ENCODE measurements around the gene PRPSAP1. TPM values are rescaled to one million over a fixed set of nuclear protein-coding genes. Genes with fewer than 3 reads are reported as not detected.
A peak's percentile ranks its signal among the peaks of the same experiment; 100 is the strongest.

The PRPSAP1 gene, protein sequence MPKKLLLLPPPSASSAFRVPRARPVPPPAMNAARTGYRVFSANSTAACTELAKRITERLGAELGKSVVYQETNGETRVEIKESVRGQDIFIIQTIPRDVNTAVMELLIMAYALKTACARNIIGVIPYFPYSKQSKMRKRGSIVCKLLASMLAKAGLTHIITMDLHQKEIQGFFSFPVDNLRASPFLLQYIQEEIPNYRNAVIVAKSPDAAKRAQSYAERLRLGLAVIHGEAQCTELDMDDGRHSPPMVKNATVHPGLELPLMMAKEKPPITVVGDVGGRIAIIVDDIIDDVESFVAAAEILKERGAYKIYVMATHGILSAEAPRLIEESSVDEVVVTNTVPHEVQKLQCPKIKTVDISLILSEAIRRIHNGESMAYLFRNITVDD
- total RNA-seq = 10 to 100 TPM; 61.7 to 70.3 TPM
- long read RNA-seq, transcript PRPSAP1-206 (10 exons, 3,660 nt) = major isoform, 46 of 57 reads
- long read RNA-seq, partial matches to known transcripts = 4 of 57 reads
- long read RNA-seq, other reads (novel, unspliced or antisense) = 7 of 57 reads

DNA sequence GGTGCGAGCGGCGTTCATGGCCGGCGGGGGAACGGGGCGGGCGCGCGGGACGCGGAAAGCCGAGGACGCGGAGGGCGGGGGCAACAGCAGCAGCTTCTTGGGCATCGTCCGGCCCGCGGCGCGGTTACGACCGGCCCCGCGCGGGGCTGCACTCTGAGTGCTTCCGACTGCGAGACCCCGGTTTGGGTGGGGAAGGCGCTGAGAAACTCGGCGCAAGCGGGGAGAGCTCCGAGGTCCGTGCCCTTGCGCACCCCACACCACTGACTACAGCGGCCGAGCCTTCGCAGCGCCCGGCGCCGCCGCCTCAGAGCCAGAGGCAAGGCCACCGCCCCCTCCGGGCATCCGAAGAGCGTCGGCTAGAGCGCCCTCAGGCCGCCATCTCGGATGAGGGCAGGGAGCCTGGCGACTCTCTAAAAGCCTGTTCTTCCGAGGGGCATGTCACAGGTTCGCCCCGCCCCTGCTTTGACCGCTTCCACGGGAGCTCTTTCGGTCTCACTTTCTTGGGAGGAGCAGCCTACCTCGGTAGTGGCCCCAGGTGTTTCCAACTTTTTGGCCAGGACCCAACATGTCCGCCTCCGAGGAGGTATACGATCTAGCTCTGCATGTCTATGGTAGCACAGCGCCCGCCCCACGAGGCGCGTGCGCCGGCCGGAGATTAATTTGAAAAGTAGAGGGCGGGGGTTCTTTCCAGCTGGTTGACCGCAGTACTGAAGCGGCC is at the start of gene PRPSAP1:
Gene PRPSAP1, minus strand, starts transcription at position 318 of the 718 bp plus-strand sequence. Its CDS starts 213 bp downstream, at position 105.
- peak; percentile 85 to 91 for DNase-seq
- peak; percentile 91 for ATAC-seq
- intact Hi-C loops (cut with DNase I, micrococcal nuclease) = no loop called here

DNA sequence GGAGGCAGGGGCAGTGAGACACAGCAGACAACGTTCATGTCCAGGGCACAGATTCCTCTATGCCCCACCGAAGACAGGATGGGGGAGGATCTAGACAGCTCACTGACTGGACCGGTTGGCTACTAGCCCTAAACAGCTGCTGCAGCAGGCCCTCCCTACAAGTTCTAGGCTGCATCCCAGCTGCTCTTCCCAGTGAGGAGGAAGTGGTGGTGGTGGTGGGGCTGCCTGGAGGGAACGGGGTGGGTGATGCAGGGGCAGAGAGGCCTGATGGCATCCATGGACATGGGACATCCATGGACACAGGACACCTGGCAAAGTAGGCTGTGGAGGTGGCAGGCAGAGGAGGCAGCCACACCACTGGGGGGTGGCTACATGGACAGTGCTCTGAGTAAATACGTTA is 49.0 kb upstream of the PRPSAP1 start:
- ATAC-seq (no peak), DNase-seq (no peak)
- intact Hi-C loops (cut with DNase I, micrococcal nuclease) = no loop called here

DNA sequence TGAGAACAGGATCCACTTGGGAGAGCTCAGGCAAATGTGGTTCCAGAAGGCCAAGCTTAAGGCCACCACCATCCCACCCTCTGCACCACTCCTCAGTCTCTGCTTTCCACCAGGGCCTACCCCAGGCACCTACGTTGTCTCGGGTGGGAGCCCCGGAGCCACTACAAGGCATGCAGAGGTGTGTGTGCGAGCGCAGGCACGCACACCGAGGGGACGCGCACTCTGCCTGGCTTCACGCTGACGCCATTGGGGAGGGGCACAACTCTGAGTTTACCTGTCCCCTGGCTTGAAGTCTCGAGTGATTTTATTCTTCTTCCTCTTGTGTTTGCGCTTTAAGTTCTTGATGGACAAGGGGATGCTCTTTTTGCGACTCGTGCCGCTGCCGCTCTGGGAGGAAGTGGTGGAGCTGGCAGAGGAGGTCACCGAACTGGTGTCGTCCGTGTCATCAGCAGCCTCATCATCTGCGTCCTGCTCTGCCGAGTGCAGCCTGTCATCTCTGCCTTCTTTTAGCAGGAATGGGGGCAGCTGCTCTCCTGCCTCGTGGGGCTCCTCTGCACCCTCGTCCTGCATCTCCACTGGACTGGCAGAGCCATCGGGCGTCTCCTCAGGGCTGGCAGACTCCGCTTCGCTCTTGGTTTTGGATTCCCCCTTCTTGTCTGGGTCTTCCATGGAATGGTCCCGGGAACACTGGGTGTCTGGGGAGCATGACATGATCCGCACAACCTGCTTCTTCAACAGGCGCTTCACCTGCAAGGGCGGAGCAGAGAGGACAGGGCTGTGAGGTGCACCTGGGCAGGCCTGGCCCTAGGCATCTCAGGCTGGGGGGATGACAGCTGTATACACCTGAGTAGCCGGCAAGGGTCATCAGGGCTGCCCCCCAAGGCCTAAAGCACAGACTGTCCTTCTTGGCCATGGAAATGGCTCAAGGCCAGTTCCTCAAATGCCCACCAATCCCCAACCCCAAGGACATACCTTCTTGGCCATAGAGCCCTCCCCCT is 45.8 kb upstream of the PRPSAP1 start:
- no peak for ATAC-seq
- DNase-seq = no peak
- intact Hi-C loops (cut with DNase I, micrococcal nuclease) = loop anchor here (2.0 to 10.0 kb wide), 3 partner anchors 95 to 285 kb away; no protein-coding TSS in a partner anchor

DNA sequence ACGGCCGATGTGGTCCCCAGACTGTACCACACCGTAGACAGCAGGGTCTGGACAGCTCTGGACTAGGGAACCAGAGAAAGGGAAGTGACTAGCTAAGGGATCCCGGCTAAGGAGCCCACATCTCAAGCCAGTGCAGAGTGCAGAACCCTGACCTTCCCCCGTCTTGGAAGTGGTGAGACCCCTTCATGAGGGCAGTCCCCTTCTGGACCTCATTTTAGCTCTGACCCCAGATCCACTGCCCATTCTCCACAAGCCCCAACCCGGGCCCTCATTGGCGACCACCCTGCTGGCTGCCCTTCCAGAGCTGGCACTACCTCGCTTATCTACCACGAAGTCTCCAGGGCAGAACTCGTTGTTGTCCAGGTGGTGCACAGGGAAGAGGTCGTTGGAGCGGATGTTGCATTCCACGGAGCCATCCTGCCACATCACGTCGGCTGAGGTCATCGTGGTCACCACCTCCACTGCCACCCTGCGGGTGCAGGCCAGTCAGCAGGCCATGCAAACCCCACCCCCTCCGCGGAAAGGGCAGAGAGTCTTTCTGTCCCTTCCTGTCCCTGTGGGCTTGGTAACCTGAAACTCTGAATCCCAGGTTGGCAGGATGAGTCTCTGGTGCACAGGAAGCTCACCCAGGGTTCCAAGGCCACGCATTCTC is 44.9 kb upstream of the PRPSAP1 start:
- intact Hi-C loops (cut with DNase I, micrococcal nuclease) = loop anchor here (2.0 to 10.0 kb wide), 3 partner anchors 94 to 284 kb away; no protein-coding TSS in a partner anchor

DNA sequence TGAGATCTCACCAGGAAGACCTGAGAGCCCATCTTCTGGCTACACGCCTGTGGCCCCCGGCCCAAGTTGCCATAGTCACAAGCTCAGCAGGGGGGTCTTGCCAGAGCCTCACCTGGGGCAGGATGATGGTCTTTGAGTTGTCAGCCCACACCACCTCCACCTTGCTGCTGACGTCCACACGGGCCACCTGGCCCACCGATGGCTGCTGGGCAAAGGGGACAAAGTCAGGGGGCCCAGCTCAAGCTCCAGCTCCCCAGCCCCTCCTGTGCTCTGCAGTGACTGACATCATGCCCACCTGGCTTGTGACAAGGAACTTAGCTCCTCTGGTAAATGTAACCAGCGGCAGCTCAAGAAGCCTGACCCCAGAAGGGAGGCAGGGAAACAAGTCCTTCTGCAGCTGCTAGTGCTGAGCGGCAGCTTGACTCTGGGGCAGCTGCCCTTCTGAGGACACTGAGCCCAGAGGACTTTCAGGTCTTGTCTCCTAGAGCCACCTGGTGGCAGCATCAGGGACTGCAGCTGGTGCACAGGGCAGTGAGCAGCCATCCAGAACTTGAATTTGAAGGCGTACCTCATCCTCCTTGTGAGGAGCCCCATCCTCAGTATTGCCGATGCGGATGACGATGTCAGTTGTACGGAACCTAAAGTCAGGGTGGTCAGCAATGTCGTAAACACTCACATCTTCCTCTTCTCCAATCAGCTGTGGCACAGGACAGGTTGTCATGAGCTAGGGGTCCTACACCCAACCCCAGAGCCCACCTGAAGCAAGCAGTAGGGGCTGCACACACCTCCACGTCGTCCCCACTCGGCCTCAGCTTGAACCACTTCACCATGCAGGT is 44.2 kb upstream of the PRPSAP1 start:
- DNase-seq (peak; percentile 79 to 93), ATAC-seq (peak; percentile 86)
- intact Hi-C loops (cut with DNase I, micrococcal nuclease) = loop anchor here (2.0 to 10.0 kb wide), 3 partner anchors 93 to 283 kb away; no protein-coding TSS in a partner anchor

More for the DNA sequence above, 44.9 kb upstream of the PRPSAP1 start:
- DNase-seq = no peak
- ATAC-seq = peak; percentile 26

DNA sequence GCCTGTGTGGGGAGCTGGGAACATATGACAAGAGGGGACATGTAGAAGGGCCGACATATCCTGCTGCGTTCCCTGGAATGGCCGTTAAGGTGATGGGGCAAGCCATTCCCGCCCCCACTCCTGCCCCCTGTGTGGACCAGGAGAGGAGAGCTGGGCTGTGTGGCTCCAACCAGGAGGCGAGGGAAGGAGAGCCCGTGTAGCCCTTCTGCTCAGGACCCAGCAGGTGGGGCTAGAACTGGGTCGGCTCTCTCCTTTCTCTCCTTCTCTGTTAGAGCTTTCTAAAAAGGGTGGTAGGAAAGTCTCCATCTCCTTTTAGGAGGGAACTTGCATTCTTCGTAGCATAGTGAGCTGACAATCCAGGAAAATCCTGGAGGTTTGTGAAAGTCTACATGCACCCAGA is 43.5 kb upstream of the PRPSAP1 start:
- intact Hi-C loops (cut with DNase I, micrococcal nuclease) = loop anchor here (5.0 to 10.0 kb wide), 2 partner anchors 95 to 282 kb away; no protein-coding TSS in a partner anchor
- no peak for DNase-seq
- ATAC-seq = no peak

DNA sequence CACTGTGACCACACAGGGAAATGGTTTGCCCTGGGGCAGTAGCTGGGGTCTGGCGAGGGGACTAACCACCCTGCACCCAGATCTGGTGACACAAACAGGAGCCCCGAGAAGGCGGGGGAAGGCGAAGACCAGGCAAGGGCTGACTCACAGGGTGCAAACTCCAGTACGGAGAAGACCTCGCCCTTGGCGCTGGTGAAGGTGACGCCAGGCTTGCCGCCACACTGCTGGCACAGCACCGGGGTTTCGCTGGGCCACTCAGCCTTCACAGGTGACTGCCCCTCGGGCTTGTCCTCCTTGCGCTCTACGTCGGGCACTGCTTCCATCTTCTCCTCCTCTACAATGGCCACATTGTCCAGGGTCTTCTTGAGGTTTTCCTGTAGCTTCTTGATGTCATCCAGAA is 42.3 kb upstream of the PRPSAP1 start:
- DNase-seq (no peak), ATAC-seq (no peak)
- intact Hi-C loops (cut with DNase I, micrococcal nuclease) = loop anchor here (5.0 to 10.0 kb wide), 2 partner anchors 94 to 281 kb away; no protein-coding TSS in a partner anchor

DNA sequence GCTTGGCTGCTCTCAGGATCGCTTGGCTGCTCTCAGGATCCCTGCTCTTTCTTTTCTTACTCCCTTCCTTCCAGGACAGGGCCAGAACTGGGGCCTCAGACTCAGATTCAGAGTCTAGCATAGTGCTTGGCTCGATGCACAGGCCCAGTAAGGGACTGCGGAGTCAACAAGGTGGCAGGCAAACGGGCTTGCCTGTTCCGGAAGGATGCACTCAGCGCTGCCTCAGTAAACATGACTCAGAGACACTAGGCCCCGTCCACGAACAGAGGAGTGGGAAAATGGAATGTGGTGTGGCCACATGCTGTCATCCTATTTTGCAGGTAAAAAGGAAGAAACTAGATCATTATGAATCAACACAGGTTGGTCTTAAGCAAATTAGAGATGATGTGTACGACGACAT is 40.5 kb upstream of the PRPSAP1 start:
- ATAC-seq (no peak), DNase-seq (no peak)
- intact Hi-C loops (cut with DNase I, micrococcal nuclease) = loop anchor here in 1 of 2 donors (10.0 kb wide), 1 partner anchor 279 kb away; no protein-coding TSS in a partner anchor

DNA sequence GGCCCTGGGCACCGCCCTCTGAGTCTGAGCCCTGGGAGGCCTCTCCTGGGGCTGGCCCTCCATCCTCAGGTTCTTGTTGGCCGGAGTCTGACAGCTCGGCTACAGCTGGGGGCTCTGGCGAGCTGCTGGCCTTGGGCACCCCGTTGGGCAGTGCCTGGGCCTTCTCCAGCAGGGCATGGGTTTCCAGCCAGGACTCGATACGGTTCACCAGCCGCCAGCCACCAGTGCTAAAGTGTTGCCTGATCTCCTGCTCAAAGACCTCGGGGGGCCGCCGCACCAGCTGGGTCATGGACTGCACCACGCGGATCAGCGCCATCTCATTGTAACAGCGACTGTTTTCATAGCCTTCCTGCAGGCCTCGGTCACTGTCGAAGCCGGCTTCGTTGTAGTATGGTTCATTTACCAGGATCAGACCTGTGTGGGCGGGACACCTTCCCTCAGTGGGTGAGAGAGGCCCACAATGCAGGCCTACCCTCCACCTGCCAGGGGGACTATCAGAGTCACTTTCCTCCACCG is 37.5 kb upstream of the PRPSAP1 start:
- no peak for ATAC-seq

DNA sequence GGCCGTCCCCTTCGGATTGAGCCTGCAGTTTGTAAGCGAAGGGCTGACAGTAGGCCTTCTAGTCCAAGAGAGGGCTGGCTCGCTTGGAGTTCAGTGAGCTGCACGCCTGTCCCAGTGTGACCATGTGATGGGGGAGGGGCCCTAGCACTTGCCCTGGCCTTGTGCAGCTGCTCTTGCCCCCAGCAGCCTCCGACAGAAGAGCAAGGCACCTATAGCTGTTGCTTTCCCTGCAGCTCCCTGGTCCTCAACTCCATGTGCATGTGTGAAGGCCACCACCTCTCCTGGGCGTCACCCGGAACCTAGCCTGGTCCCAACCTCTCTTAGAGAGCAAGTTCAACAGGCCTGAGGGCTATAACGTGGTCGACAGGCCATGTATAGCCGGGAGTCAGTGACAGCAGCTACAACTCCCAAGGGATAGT is 36.3 kb upstream of the PRPSAP1 start:
- intact Hi-C loops (cut with DNase I, micrococcal nuclease) = loop anchor here in 1 of 2 donors (10.0 kb wide), 1 partner anchor 275 kb away; no protein-coding TSS in a partner anchor
- DNase-seq = no peak
- ATAC-seq = no peak

More for the DNA sequence above, 37.5 kb upstream of the PRPSAP1 start:
- no peak for DNase-seq
- intact Hi-C loops (cut with DNase I, micrococcal nuclease) = loop anchor here in 1 of 2 donors (10.0 kb wide), 1 partner anchor 276 kb away; no protein-coding TSS in a partner anchor

DNA sequence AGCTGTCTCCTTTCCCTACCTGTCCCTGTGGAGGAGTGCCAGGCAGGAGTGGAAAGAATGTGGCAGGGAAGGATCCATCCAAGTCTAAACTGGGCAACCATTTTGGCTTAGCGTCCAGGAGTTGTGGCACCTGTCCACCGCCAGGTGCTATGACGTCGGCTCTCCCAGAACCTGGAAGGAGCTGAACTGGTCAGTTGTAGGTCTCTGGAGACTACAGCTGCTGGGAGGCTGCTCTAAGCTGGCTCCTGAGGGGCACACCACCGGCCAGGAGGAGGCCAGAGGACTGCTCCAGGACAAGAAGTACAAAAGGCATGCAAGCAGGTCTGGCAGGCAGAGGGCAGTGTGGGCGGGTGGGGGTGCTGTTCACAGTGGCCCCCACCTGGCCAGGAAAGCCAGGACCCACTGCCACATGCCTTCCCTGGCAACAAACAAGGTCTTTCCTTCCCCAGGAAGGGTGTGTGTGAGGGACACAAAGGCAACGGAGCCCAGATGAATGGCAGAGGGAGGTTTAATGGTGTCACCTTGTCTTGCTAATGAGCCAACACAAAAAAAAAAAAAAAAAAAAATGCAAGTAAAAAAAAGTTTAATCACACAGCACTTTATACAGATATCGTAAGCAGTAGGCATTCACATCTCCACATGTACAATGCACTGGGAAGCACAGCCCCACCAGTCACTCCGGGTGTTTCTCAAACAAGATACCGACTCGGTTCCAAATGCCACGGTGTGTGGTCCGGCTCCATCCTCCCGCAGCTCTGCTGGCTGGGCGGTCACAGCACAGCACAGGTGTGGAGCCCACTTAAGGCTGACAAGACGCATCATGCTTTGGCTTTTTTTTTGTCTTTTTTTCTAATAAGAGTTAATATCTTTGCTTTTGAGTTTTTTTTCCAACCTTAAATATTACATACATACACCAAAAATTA is 35.5 kb upstream of the PRPSAP1 start:
- no peak for ATAC-seq
- no peak for DNase-seq
- intact Hi-C loops (cut with DNase I, micrococcal nuclease) = no loop called here

DNA sequence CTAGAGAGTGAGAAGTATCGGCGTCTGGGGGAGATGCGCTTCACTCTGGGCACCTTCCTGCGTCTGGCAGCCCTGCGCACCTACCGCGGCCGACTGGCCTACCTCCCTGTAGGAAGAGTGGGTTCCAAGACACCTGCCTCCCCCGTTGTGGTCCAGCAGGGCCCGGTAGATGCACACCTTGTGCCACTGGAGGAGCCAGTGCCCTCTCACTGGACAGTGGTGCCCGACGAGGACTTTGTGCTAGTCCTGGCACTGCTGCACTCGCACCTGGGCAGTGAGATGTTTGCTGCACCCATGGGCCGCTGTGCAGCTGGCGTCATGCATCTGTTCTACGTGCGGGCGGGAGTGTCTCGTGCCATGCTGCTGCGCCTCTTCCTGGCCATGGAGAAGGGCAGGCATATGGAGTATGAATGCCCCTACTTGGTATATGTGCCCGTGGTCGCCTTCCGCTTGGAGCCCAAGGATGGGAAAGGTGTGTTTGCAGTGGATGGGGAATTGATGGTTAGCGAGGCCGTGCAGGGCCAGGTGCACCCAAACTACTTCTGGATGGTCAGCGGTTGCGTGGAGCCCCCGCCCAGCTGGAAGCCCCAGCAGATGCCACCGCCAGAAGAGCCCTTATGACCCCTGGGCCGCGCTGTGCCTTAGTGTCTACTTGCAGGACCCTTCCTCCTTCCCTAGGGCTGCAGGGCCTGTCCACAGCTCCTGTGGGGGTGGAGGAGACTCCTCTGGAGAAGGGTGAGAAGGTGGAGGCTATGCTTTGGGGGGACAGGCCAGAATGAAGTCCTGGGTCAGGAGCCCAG is 33.5 kb upstream of the PRPSAP1 start:
- intact Hi-C loops (cut with DNase I, micrococcal nuclease) = no loop called here
- DNase-seq = no peak
- ATAC-seq = no peak

DNA sequence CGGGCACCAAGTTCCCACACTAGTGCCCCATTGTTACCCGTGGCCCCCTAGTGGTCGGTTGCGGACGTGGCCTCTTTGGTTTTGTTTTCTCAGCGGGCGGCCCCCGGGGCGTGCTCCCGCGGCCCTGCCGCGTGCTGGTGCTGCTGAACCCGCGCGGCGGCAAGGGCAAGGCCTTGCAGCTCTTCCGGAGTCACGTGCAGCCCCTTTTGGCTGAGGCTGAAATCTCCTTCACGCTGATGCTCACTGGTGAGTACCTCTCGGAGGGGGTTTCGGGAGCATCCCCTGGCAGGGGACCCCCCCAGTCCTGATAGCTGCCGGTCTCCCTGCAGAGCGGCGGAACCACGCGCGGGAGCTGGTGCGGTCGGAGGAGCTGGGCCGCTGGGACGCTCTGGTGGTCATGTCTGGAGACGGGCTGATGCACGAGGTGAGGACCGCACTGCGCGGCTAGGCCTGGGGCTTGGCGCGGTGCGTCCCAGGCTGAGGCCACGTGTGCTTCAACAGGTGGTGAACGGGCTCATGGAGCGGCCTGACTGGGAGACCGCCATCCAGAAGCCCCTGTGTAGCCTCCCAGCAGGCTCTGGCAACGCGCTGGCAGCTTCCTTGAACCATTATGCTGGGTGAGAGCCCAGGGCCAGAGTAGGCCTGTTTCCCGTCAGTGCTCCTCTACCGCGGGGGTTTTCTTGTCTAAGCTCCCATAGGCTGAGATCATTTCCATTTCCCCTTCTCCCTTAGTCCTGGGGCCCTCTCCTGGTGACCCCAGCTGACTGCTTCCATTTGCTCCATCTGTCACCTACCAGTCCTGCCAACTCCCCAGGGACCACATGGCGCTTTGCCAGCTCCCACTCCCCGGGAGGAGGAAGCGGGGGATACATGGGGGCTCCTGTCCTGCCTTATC is 32.4 kb upstream of the PRPSAP1 start:
- intact Hi-C loops (cut with DNase I, micrococcal nuclease) = no loop called here
- DNase-seq = peak; percentile 75 to 90
- peak; percentile 56 for ATAC-seq

Measured in left colon (tissue), 2 donors.